ENCODE results near the gene HPN. TPM values are rescaled to one million over a fixed set of nuclear protein-coding genes. Genes with fewer than 3 reads are reported as not detected.

HPN gene
- total and polyA plus RNA-seq, 2 experiments from 2014 or later: 14.0 to 17.4 TPM

DNA sequence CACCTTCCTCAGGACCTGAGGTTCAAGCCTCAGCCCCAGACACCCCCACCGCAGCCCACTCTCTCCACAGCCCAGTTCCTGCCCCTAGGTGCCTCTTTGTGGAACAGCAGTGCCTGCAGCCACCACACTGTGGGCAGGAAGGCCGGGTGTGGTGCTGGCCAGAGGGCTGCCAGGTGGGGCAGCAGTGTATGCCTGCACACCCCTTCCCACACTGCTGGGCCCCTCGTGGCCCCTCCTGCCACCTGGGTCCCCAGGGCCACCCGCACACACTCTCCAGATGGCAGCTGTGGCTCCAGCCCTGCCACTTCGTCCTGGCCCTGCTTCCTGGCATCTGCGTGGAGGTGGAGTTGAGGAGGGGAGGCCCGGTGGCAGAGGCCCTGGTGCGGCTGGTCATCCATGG, 35.1 kb downstream of the HPN start (continued):
- TF ChIP-seq, protein P1, sequence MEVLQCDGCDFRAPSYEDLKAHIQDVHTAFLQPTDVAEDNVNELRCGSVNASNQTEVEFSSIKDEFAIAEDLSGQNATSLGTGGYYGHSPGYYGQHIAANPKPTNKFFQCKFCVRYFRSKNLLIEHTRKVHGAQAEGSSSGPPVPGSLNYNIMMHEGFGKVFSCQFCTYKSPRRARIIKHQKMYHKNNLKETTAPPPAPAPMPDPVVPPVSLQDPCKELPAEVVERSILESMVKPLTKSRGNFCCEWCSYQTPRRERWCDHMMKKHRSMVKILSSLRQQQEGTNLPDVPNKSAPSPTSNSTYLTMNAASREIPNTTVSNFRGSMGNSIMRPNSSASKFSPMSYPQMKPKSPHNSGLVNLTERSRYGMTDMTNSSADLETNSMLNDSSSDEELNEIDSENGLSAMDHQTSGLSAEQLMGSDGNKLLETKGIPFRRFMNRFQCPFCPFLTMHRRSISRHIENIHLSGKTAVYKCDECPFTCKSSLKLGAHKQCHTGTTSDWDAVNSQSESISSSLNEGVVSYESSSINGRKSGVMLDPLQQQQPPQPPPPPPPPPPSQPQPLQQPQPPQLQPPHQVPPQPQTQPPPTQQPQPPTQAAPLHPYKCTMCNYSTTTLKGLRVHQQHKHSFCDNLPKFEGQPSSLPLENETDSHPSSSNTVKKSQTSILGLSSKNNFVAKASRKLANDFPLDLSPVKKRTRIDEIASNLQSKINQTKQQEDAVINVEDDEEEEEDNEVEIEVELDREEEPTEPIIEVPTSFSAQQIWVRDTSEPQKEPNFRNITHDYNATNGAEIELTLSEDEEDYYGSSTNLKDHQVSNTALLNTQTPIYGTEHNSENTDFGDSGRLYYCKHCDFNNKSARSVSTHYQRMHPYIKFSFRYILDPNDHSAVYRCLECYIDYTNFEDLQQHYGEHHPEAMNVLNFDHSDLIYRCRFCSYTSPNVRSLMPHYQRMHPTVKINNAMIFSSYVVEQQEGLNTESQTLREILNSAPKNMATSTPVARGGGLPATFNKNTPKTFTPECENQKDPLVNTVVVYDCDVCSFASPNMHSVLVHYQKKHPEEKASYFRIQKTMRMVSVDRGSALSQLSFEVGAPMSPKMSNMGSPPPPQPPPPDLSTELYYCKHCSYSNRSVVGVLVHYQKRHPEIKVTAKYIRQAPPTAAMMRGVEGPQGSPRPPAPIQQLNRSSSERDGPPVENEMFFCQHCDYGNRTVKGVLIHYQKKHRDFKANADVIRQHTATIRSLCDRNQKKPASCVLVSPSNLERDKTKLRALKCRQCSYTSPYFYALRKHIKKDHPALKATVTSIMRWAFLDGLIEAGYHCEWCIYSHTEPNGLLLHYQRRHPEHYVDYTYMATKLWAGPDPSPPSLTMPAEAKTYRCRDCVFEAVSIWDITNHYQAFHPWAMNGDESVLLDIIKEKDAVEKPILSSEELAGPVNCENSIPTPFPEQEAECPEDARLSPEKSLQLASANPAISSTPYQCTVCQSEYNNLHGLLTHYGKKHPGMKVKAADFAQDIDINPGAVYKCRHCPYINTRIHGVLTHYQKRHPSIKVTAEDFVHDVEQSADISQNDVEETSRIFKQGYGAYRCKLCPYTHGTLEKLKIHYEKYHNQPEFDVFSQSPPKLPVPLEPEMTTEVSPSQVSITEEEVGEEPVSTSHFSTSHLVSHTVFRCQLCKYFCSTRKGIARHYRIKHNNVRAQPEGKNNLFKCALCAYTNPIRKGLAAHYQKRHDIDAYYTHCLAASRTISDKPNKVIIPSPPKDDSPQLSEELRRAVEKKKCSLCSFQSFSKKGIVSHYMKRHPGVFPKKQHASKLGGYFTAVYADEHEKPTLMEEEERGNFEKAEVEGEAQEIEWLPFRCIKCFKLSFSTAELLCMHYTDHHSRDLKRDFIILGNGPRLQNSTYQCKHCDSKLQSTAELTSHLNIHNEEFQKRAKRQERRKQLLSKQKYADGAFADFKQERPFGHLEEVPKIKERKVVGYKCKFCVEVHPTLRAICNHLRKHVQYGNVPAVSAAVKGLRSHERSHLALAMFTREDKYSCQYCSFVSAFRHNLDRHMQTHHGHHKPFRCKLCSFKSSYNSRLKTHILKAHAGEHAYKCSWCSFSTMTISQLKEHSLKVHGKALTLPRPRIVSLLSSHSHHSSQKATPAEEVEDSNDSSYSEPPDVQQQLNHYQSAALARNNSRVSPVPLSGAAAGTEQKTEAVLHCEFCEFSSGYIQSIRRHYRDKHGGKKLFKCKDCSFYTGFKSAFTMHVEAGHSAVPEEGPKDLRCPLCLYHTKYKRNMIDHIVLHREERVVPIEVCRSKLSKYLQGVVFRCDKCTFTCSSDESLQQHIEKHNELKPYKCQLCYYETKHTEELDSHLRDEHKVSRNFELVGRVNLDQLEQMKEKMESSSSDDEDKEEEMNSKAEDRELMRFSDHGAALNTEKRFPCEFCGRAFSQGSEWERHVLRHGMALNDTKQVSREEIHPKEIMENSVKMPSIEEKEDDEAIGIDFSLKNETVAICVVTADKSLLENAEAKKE (CRISPR knock-in tag; IDR thresholded peaks at IDR 0.05): no peak

DNA sequence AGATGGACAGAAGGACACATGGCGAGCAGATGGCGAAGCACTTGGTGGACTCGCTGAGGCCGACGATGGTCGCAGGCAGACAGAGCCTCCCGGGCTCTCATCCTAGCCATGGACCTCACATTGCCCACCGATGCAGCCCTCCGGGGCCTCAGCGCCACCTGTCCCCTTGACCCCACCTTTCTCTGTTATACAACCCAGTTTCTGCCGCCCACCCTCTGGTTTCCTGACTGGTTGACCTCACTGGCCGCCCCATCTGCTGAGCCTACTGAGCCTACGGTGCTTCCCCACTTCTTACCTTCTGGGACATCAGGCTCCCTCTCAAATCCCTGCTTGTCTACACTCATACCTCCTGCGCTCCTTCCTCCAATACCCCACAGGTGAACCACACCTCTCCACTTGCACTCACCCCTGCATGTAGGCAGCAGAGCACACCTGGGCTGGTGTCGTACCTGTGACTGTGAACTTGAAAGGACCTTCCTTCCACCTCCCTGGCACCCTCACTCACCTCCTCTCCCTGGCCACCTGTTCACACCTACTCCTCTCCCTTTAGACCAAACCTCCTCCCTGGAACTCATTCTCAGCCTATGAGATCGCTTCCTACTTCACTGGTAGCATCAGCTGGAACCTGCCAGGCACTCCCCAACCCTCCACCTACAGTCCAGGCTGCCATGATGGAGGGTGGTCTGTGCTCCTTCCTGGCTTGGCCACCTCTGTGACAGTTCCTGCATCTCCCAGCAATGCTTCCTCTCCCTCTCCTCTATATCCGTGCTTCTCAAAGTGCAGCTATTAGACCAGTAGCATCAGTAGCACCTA, 36.1 kb downstream of the HPN start:
- Histone ChIP-seq H3K36me3 (ENCODE audit: insufficient read depth) (no peaks in the 10 kb centered on the region; the same call in 1 of the 2 replicates), H3K4me2 (no peak overlapping the region), H4K20me1 (replicated peaks; ENCODE audit: insufficient read depth) (no peaks in the 10 kb centered on the region), H3K4me1 (ENCODE audit: insufficient read depth) (no peaks in the 10 kb centered on the region), H3K27ac (ENCODE audit: low read depth) (no peak overlapping the region), H3K79me2 (replicated peaks; ENCODE audit: insufficient read depth) (no peaks in the 10 kb centered on the region), H3K27me3 (ENCODE audit: insufficient read depth) (no peaks in the 10 kb centered on the region), H3F3A (replicated peaks; ENCODE audit: low read depth) (no peaks in the 10 kb centered on the region), H2AFZ (no peak overlapping the region), H3K9me2 (ENCODE audit: insufficient read depth) (no peaks in the 10 kb centered on the region), H3K4me3 (no peak overlapping the region)
- Mint-ChIP-seq H3K27ac (no peak overlapping the region), H3K36me3 (ENCODE audit: low read depth) (peaks cover 2% of the 10 kb centered on the region; the same call in 2 of the 3 replicates), H3K4me1 (no peaks in the 10 kb centered on the region), H3K27me3 (ENCODE audit: insufficient read depth, low read depth, poor library complexity) (peaks cover 26% of the 10 kb centered on the region), H3K4me3 (no peak overlapping the region), H3K9me3 (peaks cover 2% of the 10 kb centered on the region)
- ATAC-seq: no peak
- no peak for DNase-seq (ENCODE audit: low spot score)
- no peak for TF ChIP-seq JUNB (IDR thresholded peaks at IDR 0.05; ENCODE audit: unreplicated experiment)
- TF ChIP-seq EZH2phosphoT487 (IDR thresholded peaks at IDR 0.05; ENCODE audit: unreplicated experiment): no peak
- TF ChIP-seq, protein P2, sequence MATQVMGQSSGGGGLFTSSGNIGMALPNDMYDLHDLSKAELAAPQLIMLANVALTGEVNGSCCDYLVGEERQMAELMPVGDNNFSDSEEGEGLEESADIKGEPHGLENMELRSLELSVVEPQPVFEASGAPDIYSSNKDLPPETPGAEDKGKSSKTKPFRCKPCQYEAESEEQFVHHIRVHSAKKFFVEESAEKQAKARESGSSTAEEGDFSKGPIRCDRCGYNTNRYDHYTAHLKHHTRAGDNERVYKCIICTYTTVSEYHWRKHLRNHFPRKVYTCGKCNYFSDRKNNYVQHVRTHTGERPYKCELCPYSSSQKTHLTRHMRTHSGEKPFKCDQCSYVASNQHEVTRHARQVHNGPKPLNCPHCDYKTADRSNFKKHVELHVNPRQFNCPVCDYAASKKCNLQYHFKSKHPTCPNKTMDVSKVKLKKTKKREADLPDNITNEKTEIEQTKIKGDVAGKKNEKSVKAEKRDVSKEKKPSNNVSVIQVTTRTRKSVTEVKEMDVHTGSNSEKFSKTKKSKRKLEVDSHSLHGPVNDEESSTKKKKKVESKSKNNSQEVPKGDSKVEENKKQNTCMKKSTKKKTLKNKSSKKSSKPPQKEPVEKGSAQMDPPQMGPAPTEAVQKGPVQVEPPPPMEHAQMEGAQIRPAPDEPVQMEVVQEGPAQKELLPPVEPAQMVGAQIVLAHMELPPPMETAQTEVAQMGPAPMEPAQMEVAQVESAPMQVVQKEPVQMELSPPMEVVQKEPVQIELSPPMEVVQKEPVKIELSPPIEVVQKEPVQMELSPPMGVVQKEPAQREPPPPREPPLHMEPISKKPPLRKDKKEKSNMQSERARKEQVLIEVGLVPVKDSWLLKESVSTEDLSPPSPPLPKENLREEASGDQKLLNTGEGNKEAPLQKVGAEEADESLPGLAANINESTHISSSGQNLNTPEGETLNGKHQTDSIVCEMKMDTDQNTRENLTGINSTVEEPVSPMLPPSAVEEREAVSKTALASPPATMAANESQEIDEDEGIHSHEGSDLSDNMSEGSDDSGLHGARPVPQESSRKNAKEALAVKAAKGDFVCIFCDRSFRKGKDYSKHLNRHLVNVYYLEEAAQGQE (IDR thresholded peaks at IDR 0.05; ENCODE audit: unreplicated experiment): no peak
- no peak for TF ChIP-seq STAT1 (IDR thresholded peaks at IDR 0.05; ENCODE audit: unreplicated experiment)

Data from GM23338 (cell line).